ENCODE measurements around the gene FGF14. TPM values are rescaled to one million over a fixed set of nuclear protein-coding genes. Genes with fewer than 3 reads are reported as not detected.

The FGF14 gene
- total RNA-seq, 1 experiment from 2014 or later = 0.22 TPM

- DNase-seq = no peak
- Histone ChIP-seq H3K27me3 (ENCODE audit: insufficient read depth, low read length) (no peaks in the 10 kb centered on the region), H3K23me2 (ENCODE audit: insufficient read length, low read depth, low read length, poor library complexity, severe bottlenecking) (no peaks in the 10 kb centered on the region), H3T11ph (ENCODE audit: low read length) (no peak overlapping the region), H2BK12ac (ENCODE audit: insufficient read length, low read depth, low read length) (no peak overlapping the region), H2BK5ac (ENCODE audit: insufficient read length, low read length) (no peak overlapping the region), H3K23ac (ENCODE audit: insufficient read length, low read depth, low read length) (no peak overlapping the region), H3K27ac (ENCODE audit: insufficient read length, low read depth, low read length) (no peak overlapping the region), H3K18ac (ENCODE audit: insufficient read length, low read depth, low read length) (no peak overlapping the region), H2AK5ac (ENCODE audit: insufficient read length, low read length) (no peak overlapping the region), H2BK20ac (ENCODE audit: low read depth, low read length, poor library complexity, severe bottlenecking) (no peak overlapping the region), H3K79me1 (ENCODE audit: insufficient read depth, low read depth, low read length, poor library complexity, severe bottlenecking) (no peaks in the 10 kb centered on the region), H3K4me2 (ENCODE audit: insufficient read depth, insufficient read length, low read length) (no peak overlapping the region), H2BK15ac (ENCODE audit: low read depth, low read length) (no peak overlapping the region), H3K9me3 (ENCODE audit: control insufficient read depth, low read depth, low read length) (no peaks in the 10 kb centered on the region), H3K56ac (ENCODE audit: insufficient read length, low read depth, low read length) (no peak overlapping the region), H3K4me1 (ENCODE audit: insufficient read depth, low read length) (no peaks in the 10 kb centered on the region), H4K5ac (ENCODE audit: insufficient read length, low read depth, low read length) (no peak overlapping the region), H4K20me1 (ENCODE audit: control insufficient read depth, insufficient read depth, insufficient read length) (no peaks in the 10 kb centered on the region), H3K4ac (ENCODE audit: low read depth, low read length) (no peak overlapping the region), H3K14ac (ENCODE audit: insufficient read depth, low read length) (no peak overlapping the region), H2BK120ac (ENCODE audit: low read depth, low read length, poor library complexity, severe bottlenecking) (no peak overlapping the region), H3K79me2 (ENCODE audit: insufficient read depth, low read length) (no peaks in the 10 kb centered on the region), H2AFZ (ENCODE audit: low read length) (no peak overlapping the region), H4K8ac (replicated peaks; ENCODE audit: insufficient read length, low read depth, low read length) (no peak overlapping the region), H4K91ac (ENCODE audit: insufficient read length, low read depth, low read length) (no peak overlapping the region), H3K9ac (ENCODE audit: extremely low read depth, insufficient read length, low read length) (no peak overlapping the region)
- Mint-ChIP-seq H3K27ac (no peak overlapping the region; a peak in 1 of 7 replicates), H3K27me3 (ENCODE audit: low read depth) (no peaks in the 10 kb centered on the region; the same call in 1 of the 2 replicates), H3K36me3 (ENCODE audit: insufficient read depth in 1 of 3, low read depth in 3 of 3) (no peaks in the 10 kb centered on the region), H3K4me3 (no peak overlapping the region), H3K9me3 (peaks cover 0 to 3% of the 10 kb centered on the region in 2 experiments; a peak in 1 of 5 replicates), H3K4me1 (peaks cover 4 to 9% of the 10 kb centered on the region in 2 experiments)
- no CpG with 5 or more reads among the region's 1 CpG for WGBS (ENCODE audit: extremely low coverage, insufficient read length, low lambda C conversion rate)
- no peak for TF ChIP-seq CTCF (conservative IDR thresholded peaks at IDR 0.05)
These were observed 328.6 kb downstream of the FGF14 start for GRCh38 chr13:102073251-102073650.

Data from H9 (cell line).